SH-SY5Y (cell line): Measurements from ENCODE around the gene SEC22A.

Experiments used
- GATA2 ChIP-seq: IDR thresholded peaks from 2 replicates; pipeline ENCODE4 v1.6.1; 2011; ENCODE audit warnings: mild to moderate bottlenecking, low read depth, low read length
- GATA3 ChIP-seq: IDR thresholded peaks from 2 replicates; pipeline ENCODE4 v1.6.1; 2011; ENCODE audit warnings: low read depth, mild to moderate bottlenecking, low read length, moderate library complexity

Gene SEC22A

GRCh38 chr3:123285479-123285878, 83.7 kb downstream of the SEC22A start:
- TF ChIP-seq GATA2 (no peak), GATA3 (no peak)

- TF ChIP-seq GATA2 (no peak), GATA3 (no peak)
Observed at GRCh38 chr3:123285931-123286307, 84.2 kb downstream of the SEC22A start.

- no peak for TF ChIP-seq GATA3
Observed at GRCh38 chr3:123286308-123287023, 84.7 kb downstream of the SEC22A start.

GRCh38 chr3:123287051-123287961, 85.6 kb downstream of the SEC22A start:
- no peak for TF ChIP-seq GATA2
- TF ChIP-seq GATA3: no peak

GRCh38 chr3:123287962-123288302, 86.2 kb downstream of the SEC22A start:
- TF ChIP-seq GATA3 (no peak), GATA2 (no peak)

- no peak for TF ChIP-seq GATA2
- TF ChIP-seq GATA3: no peak
Observed at GRCh38 chr3:123289391-123290106, 87.8 kb downstream of the SEC22A start.

- no peak for TF ChIP-seq GATA2
- no peak for TF ChIP-seq GATA3
Observed at GRCh38 chr3:123290107-123290930, 88.6 kb downstream of the SEC22A start.

GRCh38 chr3:123290962-123291361, 89.2 kb downstream of the SEC22A start:
- TF ChIP-seq GATA3 (no peak), GATA2 (no peak)

GRCh38 chr3:123291404-123291803, 89.7 kb downstream of the SEC22A start:
- TF ChIP-seq GATA2: no peak
- TF ChIP-seq GATA3: no peak

- TF ChIP-seq GATA3 (no peak), GATA2 (no peak)
Observed at GRCh38 chr3:123292321-123293310, 90.9 kb downstream of the SEC22A start.

GRCh38 chr3:123294296-123294938, 92.7 kb downstream of the SEC22A start:
- TF ChIP-seq GATA2: no peak
- no peak for TF ChIP-seq GATA3

- TF ChIP-seq GATA3 (no peak), GATA2 (no peak)
Observed at GRCh38 chr3:123295171-123295900, 93.6 kb downstream of the SEC22A start.
